Heart right ventricle (tissue), 16 donors: Measurements from ENCODE around the gene ADAMTS2. TPM values are rescaled to one million over a fixed set of nuclear protein-coding genes. Genes with fewer than 3 reads are reported as not detected.
A peak's percentile ranks its signal among the peaks of the same experiment; 100 is the strongest.

Experiments used
- ATAC-seq, 8 donors: fragments of 200-7000 bp; cut with Tn5 transposase; one replicate each; pipeline ENCODE4 v1.9.1; 2020; ENCODE audit warnings: mild to moderate bottlenecking in 8 of 8, moderate library complexity in 8 of 8, moderate number of reproducible peaks in 1 of 8
- DNase-seq, 2 donors: peaks; one replicate each; pipeline ENCODE4 v3.0.0-alpha.2; 2020
- H3K27ac ChIP-seq, 10 donors: fragments of 200-600 bp; sonication (generic) in 2 of 10; one replicate each; pipeline versions ENCODE4 v1.5.0 to v1.8.0; 2020 to 2022; ENCODE audit warnings: mild to moderate bottlenecking in 3 of 10
- H3K27me3 ChIP-seq, 7 donors: fragments of 200-600 bp; one replicate each; pipeline ENCODE4 v1.8.0; 2021 to 2022; ENCODE audit warnings: mild to moderate bottlenecking in 2 of 7
- H3K36me3 ChIP-seq, 9 donors: fragments of 200-600 bp; sonication (generic) in 1 of 9; one replicate each; pipeline versions ENCODE4 v1.5.0 to v1.8.0; 2020 to 2022; ENCODE audit warnings: mild to moderate bottlenecking in 2 of 9
- H3K4me1 ChIP-seq, 9 donors: fragments of 200-600 bp; sonication (generic) in 1 of 9; one replicate each; pipeline versions ENCODE4 v1.5.0 to v1.8.0; 2020 to 2022; ENCODE audit warnings: mild to moderate bottlenecking in 4 of 9
- H3K4me3 ChIP-seq, 10 donors: fragments of 200-600 bp; sonication (generic) in 2 of 10; one replicate each; pipeline versions ENCODE4 v1.5.0 to v1.8.0; 2020 to 2022; ENCODE audit warnings: mild to moderate bottlenecking in 7 of 10, moderate library complexity in 2 of 10
- H3K9me3 ChIP-seq, 11 donors: fragments of 200-600 bp in 10 of 11; sonication (generic) in 2 of 11; one replicate each; pipeline versions ENCODE4 v1.5.0 to v1.8.0; 2013 to 2022; ENCODE audit warnings: mild to moderate bottlenecking in 2 of 11, control low read depth in 1 of 11, moderate library complexity in 1 of 11
- WGBS, 2 donors: extraction: QIAGEN DNeasy Blood & Tissue Kit; methylation state at CpG; one replicate each; pipeline ENCODE4 v1.1.7; 2013; ENCODE audit warnings: inconsistent platforms in 1 of 2; 5-methylcytosine and 5-hydroxymethylcytosine counted together
- intact Hi-C, 10 donors: fragments of 100-400 bp; cut with DNase I; formaldehyde crosslinking; loops; one replicate each; pipeline versions ENCODE4 v1.11.1 to v1.14.2; 2022
- polyA plus RNA-seq, 2 donors: library from polyadenylated mRNA; stranded (reverse); fragments of 200-250 nt; gene quantifications; one replicate each; pipeline ENCODE4 v1.2.3, GENCODE V29; 2013
- total RNA-seq, 10 donors: library from RNA; stranded (reverse); fragmentation: NEBNext Ultra II Directional in 3 of 10; extraction: Animal tissue kit (Norgen Biotek cat#: 25700) in 3 of 10; gene quantifications; one replicate each; pipeline versions ENCODE4 v1.2.1 to v1.2.4, GENCODE V29; 2021 to 2023
- TF ChIP-seq, protein P1 (sequence below), 9 donors: fragments of 200-600 bp; sonication (generic) in 2 of 9; IDR thresholded peaks; one replicate each; pipeline versions ENCODE4 v1.5.0 to v1.8.0; 2021 to 2022; ENCODE audit warnings: antibody characterized with exemption in 9 of 9, mild to moderate bottlenecking in 5 of 9, moderate library complexity in 1 of 9
- donor health status: Arrhythmogenic right ventricular cardiomyopathy.
- donor health status: ischemic (EF 13 %, LVEDD 7.1; RV severe dilation, severe dysfunction).
- donor health status: healthy with polysubstance abuse.
- donor health status: DM: no; HTN: yes; CAD: no.
- donor health status: DM: no; HTN: no; CAD: no.
- donor health status: ischemic (EF 25% LVEDD 6.9; RV normal size, moderate dysfunction).
- donor health status: ischemic (EF 25% LVEDD 5.7; RV mildly dilated, moderate dysfunction).
- donor health status: healthy.
- donor health status: DM: yes; HTN: yes; CAD: no.
- donor health status: Ischemic cardiomyopathy.
- donor health status: ischemic (EF 35%, LVEDD 5.7; RV mildly dilated, moderate dysfunction).
- donor health status: nonischemic (EF 11% LVEDD 7.7; RV severe dilation, severe dysfunction).
- donor health status: DM: yes; HTN: yes; CAD: no.
- donor health status: PGD.
- donor health status: ischemic (EF 29% LVEDD 5.4; RV normal size, mild dysfunction).
- donor health status: nonischemic (EF 23%, LVEDD 6.1; RV moderate dilation, normal function).

ADAMTS2 gene
- total and polyA plus RNA-seq, 12 donors = 1.7 to 13.5 (median 3.9) TPM

GRCh38 chr5:179153921-179154345 is 191.3 kb downstream of the ADAMTS2 start:
- intact Hi-C loops = no loop called here
- TF ChIP-seq, protein P1, sequence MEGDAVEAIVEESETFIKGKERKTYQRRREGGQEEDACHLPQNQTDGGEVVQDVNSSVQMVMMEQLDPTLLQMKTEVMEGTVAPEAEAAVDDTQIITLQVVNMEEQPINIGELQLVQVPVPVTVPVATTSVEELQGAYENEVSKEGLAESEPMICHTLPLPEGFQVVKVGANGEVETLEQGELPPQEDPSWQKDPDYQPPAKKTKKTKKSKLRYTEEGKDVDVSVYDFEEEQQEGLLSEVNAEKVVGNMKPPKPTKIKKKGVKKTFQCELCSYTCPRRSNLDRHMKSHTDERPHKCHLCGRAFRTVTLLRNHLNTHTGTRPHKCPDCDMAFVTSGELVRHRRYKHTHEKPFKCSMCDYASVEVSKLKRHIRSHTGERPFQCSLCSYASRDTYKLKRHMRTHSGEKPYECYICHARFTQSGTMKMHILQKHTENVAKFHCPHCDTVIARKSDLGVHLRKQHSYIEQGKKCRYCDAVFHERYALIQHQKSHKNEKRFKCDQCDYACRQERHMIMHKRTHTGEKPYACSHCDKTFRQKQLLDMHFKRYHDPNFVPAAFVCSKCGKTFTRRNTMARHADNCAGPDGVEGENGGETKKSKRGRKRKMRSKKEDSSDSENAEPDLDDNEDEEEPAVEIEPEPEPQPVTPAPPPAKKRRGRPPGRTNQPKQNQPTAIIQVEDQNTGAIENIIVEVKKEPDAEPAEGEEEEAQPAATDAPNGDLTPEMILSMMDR (IDR thresholded peaks at IDR 0.05) = no peak
- no peaks in the 10 kb centered on the region for H3K4me1 ChIP-seq
- peaks cover 0 to 5% (median 0%) of the 10 kb centered on the region in 7 donors for H3K27me3 ChIP-seq
- no peaks in the 10 kb centered on the region for H3K9me3 ChIP-seq
- WGBS, 2 donors = 91 to 94% methylated on average over 22 of the region's 22 CpGs
- no peak for ATAC-seq
- H3K36me3 ChIP-seq = peaks cover 0 to 21% (median 0%) of the 10 kb centered on the region in 9 donors
- no peak overlapping the region for H3K27ac ChIP-seq
- H3K4me3 ChIP-seq = no peak overlapping the region
- DNase-seq = peak in 1 of 2 donors; percentile 4

DNA sequence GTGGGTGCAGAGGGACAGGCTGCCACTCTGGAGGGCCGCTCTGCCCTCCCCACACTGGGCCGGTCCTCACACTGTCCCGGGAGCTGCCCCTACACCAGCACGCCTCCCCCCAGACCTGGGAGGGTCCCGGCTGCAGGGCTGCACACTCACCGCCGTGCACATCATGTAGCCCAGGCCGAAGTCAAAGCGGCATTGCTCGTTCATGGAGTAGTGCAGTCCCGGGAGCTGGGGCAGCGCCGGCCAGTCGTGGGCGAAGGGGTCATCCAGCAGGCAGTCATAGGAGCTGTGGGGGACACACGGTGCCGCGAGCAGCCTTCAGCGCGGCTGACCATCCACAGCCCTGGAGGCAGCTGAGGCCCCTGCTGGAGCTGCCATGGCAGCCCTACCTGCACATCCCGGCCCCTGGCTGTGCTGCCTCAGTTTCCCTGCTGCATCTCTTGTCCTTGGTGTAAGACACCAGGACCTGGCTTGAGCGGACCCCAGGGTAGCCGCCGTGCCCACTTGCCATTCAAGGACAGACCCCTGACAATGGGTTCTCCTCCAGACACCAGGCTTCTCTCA is 191.8 kb downstream of the ADAMTS2 start:
- Histone ChIP-seq H3K4me1 (no peaks in the 10 kb centered on the region), H3K27ac (no peak overlapping the region), H3K4me3 (no peak overlapping the region), H3K9me3 (no peaks in the 10 kb centered on the region), H3K36me3 (peaks cover 0 to 19% (median 0%) of the 10 kb centered on the region in 9 donors), H3K27me3 (peaks cover 0 to 5% (median 0%) of the 10 kb centered on the region in 7 donors)
- DNase-seq = peak in 1 of 2 donors; percentile 3
- TF ChIP-seq, protein P1 (IDR thresholded peaks at IDR 0.05) = no peak
- 93 to 94% methylated on average over 24 of the region's 24 CpGs for WGBS, 2 donors
- ATAC-seq = peak in 1 of 8 donors; percentile 16
- intact Hi-C loops = no loop called here

DNA sequence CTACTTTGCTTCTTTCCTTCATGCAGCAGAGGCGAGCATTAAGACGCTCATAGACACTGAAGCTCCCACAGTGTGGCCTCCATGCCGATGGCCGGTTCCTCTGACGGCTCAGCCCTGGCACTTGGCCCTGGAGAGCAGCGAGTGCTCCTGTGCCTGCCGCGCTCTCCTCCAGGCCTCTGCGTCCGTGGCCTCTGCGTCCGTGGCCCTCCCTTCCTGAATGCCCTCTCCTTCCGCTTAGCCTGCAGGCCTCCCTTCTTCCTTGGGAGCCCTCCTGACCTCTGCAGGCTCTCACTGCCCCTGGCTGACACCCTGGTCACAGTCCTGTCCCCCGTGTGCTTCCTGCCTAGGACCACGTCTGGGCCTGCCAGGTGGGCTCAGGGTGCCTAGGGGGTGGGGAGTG is 192.3 kb downstream of the ADAMTS2 start:
- TF ChIP-seq, protein P1 (IDR thresholded peaks at IDR 0.05) = no peak
- intact Hi-C loops = no loop called here
- Histone ChIP-seq H3K27me3 (peaks cover 0 to 5% (median 0%) of the 10 kb centered on the region in 7 donors), H3K4me1 (no peaks in the 10 kb centered on the region), H3K36me3 (peaks cover 0 to 14% (median 0%) of the 10 kb centered on the region in 9 donors), H3K27ac (no peak overlapping the region), H3K9me3 (no peaks in the 10 kb centered on the region), H3K4me3 (no peak overlapping the region)
- ATAC-seq = no peak
- WGBS, 2 donors = 87 to 93% methylated on average over 15 of the region's 15 CpGs
- DNase-seq = peak in 1 of 2 donors; percentile 0

- DNase-seq (peak in 1 of 2 donors; percentile 4), ATAC-seq (no peak)
These were observed 192.9 kb downstream of the ADAMTS2 start for GRCh38 chr5:179152144-179152895.

More at GRCh38 chr5:179152144-179152895, 192.9 kb downstream of the ADAMTS2 start:
- 74 to 77% methylated on average over 18 of the region's 18 CpGs for WGBS, 2 donors
- Histone ChIP-seq H3K36me3 (peaks cover 0 to 12% (median 0%) of the 10 kb centered on the region in 9 donors), H3K9me3 (no peaks in the 10 kb centered on the region), H3K4me1 (no peaks in the 10 kb centered on the region), H3K27ac (no peak overlapping the region), H3K27me3 (peaks cover 0 to 5% (median 0%) of the 10 kb centered on the region in 7 donors), H3K4me3 (no peak overlapping the region)
- intact Hi-C loops = no loop called here
- TF ChIP-seq, protein P1 (IDR thresholded peaks at IDR 0.05) = no peak
